Measurements from ENCODE around the gene IFNA7.
"Not testable (repeated sequence)": the region's sequence is repeated elsewhere in the genome, so short reads cannot be mapped to it uniquely, and the experiment has no call there.

- TF ChIP-seq ZNF8 (CRISPR knock-in tag; IDR thresholded peaks at IDR 0.05); TCF4 (CRISPR knock-in tag; IDR thresholded peaks at IDR 0.05; ENCODE audit: borderline replicate concordance); BACH2 (CRISPR knock-in tag; IDR thresholded peaks at IDR 0.05; ENCODE audit: borderline replicate concordance); CREB5 (CRISPR knock-in tag; IDR thresholded peaks at IDR 0.05; ENCODE audit: low read depth); ZFP3 (CRISPR knock-in tag; IDR thresholded peaks at IDR 0.05); PPARA (CRISPR knock-in tag; IDR thresholded peaks at IDR 0.05; ENCODE audit: borderline replicate concordance): not testable (repeated sequence)
Measured at GRCh38 chr9:21210782-21211181, 8.8 kb upstream of the IFNA7 start.

Measured in SK-N-SH treated with all-trans-retinoic acid at 6 μM for 48 hours (cell line).